ENCODE measurements around the gene MTCL3.

Gene MTCL3

GRCh38 chr6:127458222-127458621, 60.9 kb downstream of the MTCL3 start:
- no peaks in the 10 kb centered on the region for H3K27me3 Mint-ChIP-seq (ENCODE audit: low read depth)
- ChIA-PET CTCF (interaction anchor here (0.6 to 4.6 kb wide), 3 partner anchors 57 to 91 kb away, joined by 4 to 55 read pairs (median 6); no protein-coding TSS in a partner anchor), POLR2A (no interaction called here)
- no peaks in the 10 kb centered on the region for H3K9me3 Mint-ChIP-seq
- H3K27ac Mint-ChIP-seq, result no peak overlapping the region; the same call in 1 of the 2 replicates
- no peaks in the 10 kb centered on the region for H3K36me3 Mint-ChIP-seq
- no peak for DNase-seq (ENCODE audit: low spot score)
- peaks cover 51% of the 10 kb centered on the region for H3K4me1 Mint-ChIP-seq
- TF ChIP-seq ETV6 (CRISPR knock-in tag; IDR thresholded peaks at IDR 0.05) (no peak), JUN (CRISPR knock-in tag; IDR thresholded peaks at IDR 0.05) (no peak), ATF3 (CRISPR knock-in tag; conservative IDR thresholded peaks at IDR 0.05) (no peak), NFATC4 (CRISPR knock-in tag; IDR thresholded peaks at IDR 0.05) (no peak), FOXK1 (CRISPR knock-in tag; IDR thresholded peaks at IDR 0.05) (no peak), NR1H2 (CRISPR knock-in tag; IDR thresholded peaks at IDR 0.05) (no peak), CBFB (CRISPR knock-in tag; IDR thresholded peaks at IDR 0.05; ENCODE audit: low read depth) (no peak), TEAD4 (CRISPR knock-in tag; IDR thresholded peaks at IDR 0.05) (no peak), TEAD1 (CRISPR knock-in tag; IDR thresholded peaks at IDR 0.05) (no peak), NR2C2 (CRISPR knock-in tag; IDR thresholded peaks at IDR 0.05) (no peak), ELF4 (CRISPR knock-in tag; IDR thresholded peaks at IDR 0.05; ENCODE audit: low read depth) (no peak), ZNF532 (CRISPR knock-in tag; IDR thresholded peaks at IDR 0.05; ENCODE audit: borderline replicate concordance) (no peak), IRF2 (CRISPR knock-in tag; IDR thresholded peaks at IDR 0.05; ENCODE audit: borderline replicate concordance, low read depth) (no peak)
- TF ChIP-seq, protein P1, sequence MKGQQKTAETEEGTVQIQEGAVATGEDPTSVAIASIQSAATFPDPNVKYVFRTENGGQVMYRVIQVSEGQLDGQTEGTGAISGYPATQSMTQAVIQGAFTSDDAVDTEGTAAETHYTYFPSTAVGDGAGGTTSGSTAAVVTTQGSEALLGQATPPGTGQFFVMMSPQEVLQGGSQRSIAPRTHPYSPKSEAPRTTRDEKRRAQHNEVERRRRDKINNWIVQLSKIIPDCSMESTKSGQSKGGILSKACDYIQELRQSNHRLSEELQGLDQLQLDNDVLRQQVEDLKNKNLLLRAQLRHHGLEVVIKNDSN (CRISPR knock-in tag; IDR thresholded peaks at IDR 0.05), result no peak
- TF ChIP-seq, protein P2, sequence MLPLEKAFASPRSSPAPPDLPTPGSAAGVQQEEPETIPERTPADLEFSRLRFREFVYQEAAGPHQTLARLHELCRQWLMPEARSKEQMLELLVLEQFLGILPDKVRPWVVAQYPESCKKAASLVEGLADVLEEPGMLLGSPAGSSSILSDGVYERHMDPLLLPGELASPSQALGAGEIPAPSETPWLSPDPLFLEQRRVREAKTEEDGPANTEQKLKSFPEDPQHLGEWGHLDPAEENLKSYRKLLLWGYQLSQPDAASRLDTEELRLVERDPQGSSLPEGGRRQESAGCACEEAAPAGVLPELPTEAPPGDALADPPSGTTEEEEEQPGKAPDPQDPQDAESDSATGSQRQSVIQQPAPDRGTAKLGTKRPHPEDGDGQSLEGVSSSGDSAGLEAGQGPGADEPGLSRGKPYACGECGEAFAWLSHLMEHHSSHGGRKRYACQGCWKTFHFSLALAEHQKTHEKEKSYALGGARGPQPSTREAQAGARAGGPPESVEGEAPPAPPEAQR (CRISPR knock-in tag; IDR thresholded peaks at IDR 0.05), result no peak
- TF ChIP-seq, protein P3, sequence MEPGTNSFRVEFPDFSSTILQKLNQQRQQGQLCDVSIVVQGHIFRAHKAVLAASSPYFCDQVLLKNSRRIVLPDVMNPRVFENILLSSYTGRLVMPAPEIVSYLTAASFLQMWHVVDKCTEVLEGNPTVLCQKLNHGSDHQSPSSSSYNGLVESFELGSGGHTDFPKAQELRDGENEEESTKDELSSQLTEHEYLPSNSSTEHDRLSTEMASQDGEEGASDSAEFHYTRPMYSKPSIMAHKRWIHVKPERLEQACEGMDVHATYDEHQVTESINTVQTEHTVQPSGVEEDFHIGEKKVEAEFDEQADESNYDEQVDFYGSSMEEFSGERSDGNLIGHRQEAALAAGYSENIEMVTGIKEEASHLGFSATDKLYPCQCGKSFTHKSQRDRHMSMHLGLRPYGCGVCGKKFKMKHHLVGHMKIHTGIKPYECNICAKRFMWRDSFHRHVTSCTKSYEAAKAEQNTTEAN (CRISPR knock-in tag; IDR thresholded peaks at IDR 0.05), result no peak
- H3K4me3 Mint-ChIP-seq, result no peak overlapping the region
- ATAC-seq, result no peak

DNA sequence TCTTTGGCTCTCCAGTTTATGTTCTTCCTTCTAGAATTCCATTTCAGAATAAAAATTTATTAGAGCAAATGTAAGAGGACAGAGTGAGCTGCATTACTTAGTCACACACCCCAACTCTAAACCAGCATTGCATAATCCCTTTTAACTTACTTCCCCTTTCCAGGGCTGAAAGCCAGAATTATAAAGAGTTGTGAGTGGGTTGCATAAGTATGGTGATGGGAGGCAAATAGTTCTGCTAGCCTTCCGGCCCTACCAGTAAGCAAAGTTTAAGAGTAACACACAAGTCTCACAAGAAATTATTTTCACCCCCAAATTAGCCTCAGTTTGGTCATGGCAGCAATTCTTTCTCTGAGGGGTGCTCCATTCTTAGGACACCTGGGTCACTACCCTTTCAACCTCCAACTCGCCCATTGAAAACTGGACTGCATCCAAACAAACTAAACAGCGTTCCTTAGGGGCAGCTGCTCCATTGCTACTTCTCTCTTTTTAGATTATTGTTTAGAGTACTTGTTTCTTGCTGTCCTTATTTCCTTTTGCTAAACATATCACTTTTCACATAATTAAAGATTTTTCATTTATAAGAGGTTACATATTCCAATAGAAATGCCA, 61.6 kb downstream of the MTCL3 start:
- Mint-ChIP-seq H3K36me3 (no peaks in the 10 kb centered on the region), H3K27me3 (ENCODE audit: low read depth) (no peaks in the 10 kb centered on the region), H3K4me3 (peak overlapping the region; percentile 20), H3K4me1 (peaks cover 51% of the 10 kb centered on the region), H3K27ac (peak overlapping the region; percentile 80; the same call in 1 of the 2 replicates), H3K9me3 (no peaks in the 10 kb centered on the region)
- DNase-seq (ENCODE audit: low spot score), result no peak
- no peak for ATAC-seq
- ChIA-PET POLR2A (no interaction called here), CTCF (interaction anchor here (0.6 kb wide), 1 partner anchor 59 kb away, joined by 4 read pairs; no protein-coding TSS in a partner anchor)
- TF ChIP-seq ERG (CRISPR knock-in tag; IDR thresholded peaks at IDR 0.05) (no peak), NFYB (CRISPR knock-in tag; conservative IDR thresholded peaks at IDR 0.05; ENCODE audit: low read depth) (no peak), PRDM15 (CRISPR knock-in tag; IDR thresholded peaks at IDR 0.05) (no peak), MYBL2 (CRISPR knock-in tag; IDR thresholded peaks at IDR 0.05) (no peak)
- TF ChIP-seq, protein P4, sequence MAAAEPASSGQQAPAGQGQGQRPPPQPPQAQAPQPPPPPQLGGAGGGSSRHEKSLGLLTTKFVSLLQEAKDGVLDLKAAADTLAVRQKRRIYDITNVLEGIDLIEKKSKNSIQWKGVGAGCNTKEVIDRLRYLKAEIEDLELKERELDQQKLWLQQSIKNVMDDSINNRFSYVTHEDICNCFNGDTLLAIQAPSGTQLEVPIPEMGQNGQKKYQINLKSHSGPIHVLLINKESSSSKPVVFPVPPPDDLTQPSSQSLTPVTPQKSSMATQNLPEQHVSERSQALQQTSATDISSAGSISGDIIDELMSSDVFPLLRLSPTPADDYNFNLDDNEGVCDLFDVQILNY (CRISPR knock-in tag; IDR thresholded peaks at IDR 0.05), result no peak
